Nephron (organoid): ENCODE results near the gene KDM4D.

ENCODE experiments used
- H3K27ac Mint-ChIP-seq, 3 experiments: 2 replicates each; pipeline ENCODE4 v1.8.0; 2020; ENCODE audit warnings: mixed read lengths in 3 of 3, mild to moderate bottlenecking in 2 of 3, moderate library complexity in 1 of 3
- H3K27me3 Mint-ChIP-seq: 2 replicates; pipeline ENCODE4 v1.8.0; 2021; ENCODE audit warnings: low read depth, mild to moderate bottlenecking, moderate library complexity, mixed read lengths
- H3K36me3 Mint-ChIP-seq: 2 replicates; pipeline ENCODE4 v1.8.0; 2020; ENCODE audit warnings: low read depth, mixed read lengths
- H3K4me1 Mint-ChIP-seq: 2 replicates; pipeline ENCODE4 v1.8.0; 2020; ENCODE audit warnings: mixed read lengths
- H3K4me3 Mint-ChIP-seq, 3 experiments: 2 replicates each; pipeline ENCODE4 v1.8.0; 2020; ENCODE audit warnings: mild to moderate bottlenecking in 3 of 3, mixed read lengths in 3 of 3, moderate library complexity in 2 of 3
- H3K9me3 Mint-ChIP-seq: 2 replicates; pipeline ENCODE4 v1.8.0; 2020; ENCODE audit warnings: mixed read lengths
- CTCF ChIP-seq, 3 experiments: fragments of 200-600 bp; sonication (generic); IDR thresholded peaks; one replicate each; pipeline ENCODE4 v1.5.0; 2021; ENCODE audit warnings: antibody characterized with exemption in 3 of 3; ENCODE audit not compliant: unreplicated experiment in 3 of 3

Gene KDM4D

DNA sequence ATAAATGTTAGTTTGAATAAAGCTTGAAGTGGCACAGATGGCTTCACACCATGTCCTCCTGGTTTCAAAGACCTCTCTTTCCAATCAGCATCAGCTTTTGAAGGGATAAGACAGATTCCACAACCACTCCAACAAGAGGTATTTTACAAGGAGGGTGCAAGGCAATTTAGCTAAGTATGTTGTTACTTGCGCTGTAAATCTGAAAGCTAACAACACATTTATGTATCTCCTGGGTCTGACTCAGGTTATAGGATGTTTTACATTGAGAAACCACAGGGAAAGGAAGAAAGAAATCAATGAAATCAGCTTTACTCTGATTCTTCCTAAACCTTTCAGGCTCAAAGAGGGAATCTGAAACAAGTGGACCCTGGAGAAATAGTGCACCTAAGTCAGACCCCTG lies 12.3 kb upstream of the KDM4D start:
- Mint-ChIP-seq H3K9me3 (no peaks in the 10 kb centered on the region), H3K27ac (no peak overlapping the region)
- no peak for TF ChIP-seq CTCF (IDR thresholded peaks at IDR 0.05; ENCODE audit: unreplicated experiment in 3 of 3)

DNA sequence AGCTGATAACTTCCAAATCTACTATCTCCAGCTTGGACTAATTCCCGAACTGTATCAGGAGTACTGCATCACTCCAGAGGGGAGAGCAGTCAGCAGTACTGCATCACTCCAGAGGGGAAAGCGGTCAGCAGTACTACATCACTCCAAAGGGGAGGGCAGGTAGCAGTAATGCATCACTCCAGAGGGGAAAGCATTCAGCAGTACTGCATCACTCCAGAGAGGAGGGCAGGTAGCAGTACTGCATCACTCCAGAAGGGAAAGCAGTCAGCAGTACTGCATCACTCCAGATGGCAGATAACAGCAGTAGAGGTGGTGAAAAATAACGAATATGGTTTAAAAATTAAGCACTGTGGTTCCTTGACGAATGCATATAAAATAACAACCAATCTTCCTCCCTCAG lies 8.6 kb upstream of the KDM4D start:
- Mint-ChIP-seq H3K36me3 (peaks cover 78% of the 10 kb centered on the region), H3K27ac (no peak overlapping the region), H3K4me1 (no peaks in the 10 kb centered on the region), H3K4me3 (no peak overlapping the region), H3K9me3 (no peaks in the 10 kb centered on the region), H3K27me3 (no peaks in the 10 kb centered on the region)
- TF ChIP-seq CTCF (IDR thresholded peaks at IDR 0.05; ENCODE audit: unreplicated experiment in 3 of 3): no peak

More for the DNA sequence above, 12.3 kb upstream of the KDM4D start:
- H3K4me1 Mint-ChIP-seq: no peaks in the 10 kb centered on the region
- no peak overlapping the region for H3K4me3 Mint-ChIP-seq
- H3K27me3 Mint-ChIP-seq: no peaks in the 10 kb centered on the region
- peaks cover 59% of the 10 kb centered on the region for H3K36me3 Mint-ChIP-seq

DNA sequence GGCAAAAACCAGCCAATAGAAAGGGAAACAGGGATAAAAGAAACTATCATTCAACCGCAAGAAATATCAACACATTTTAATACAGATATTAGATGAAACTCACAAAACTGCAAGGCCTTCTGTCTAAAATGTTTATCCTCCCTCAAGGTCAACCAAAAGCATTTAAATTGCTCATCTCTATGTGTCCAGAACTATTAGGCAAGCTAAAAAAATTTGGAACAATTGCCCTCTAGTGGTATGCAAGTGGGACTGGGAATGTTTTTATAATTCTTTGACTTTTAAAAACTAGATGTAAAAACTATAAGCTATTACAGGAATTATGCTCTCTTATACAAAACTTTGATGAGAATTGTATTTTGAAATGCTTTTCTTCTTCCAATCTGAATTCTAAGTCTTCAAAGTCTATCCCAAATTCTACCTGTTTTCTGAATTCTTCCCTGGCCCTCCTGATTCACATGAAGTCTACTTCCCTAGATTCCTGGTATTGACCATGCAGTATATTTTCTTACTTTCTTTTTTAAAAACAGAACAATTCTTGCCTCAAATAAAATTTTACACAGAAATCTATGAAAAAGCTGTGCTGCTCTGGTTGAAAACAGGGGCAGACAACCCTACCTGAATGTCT lies 5.1 kb upstream of the KDM4D start:
- Mint-ChIP-seq H3K4me3 (no peak overlapping the region), H3K9me3 (no peaks in the 10 kb centered on the region), H3K27ac (no peak overlapping the region), H3K4me1 (peaks cover 4% of the 10 kb centered on the region), H3K36me3 (peaks cover 76% of the 10 kb centered on the region), H3K27me3 (no peaks in the 10 kb centered on the region)
- peak; percentile 57 to 62 (median 60) for TF ChIP-seq CTCF (IDR thresholded peaks at IDR 0.05; ENCODE audit: unreplicated experiment in 3 of 3)

- Mint-ChIP-seq H3K4me3 (peak overlapping the region; percentile 95 to 98 (median 96)), H3K27ac (peak overlapping the region in 2 of 3 experiments; percentile 94 to 95), H3K27me3 (no peaks in the 10 kb centered on the region), H3K9me3 (no peaks in the 10 kb centered on the region), H3K4me1 (peaks cover 16% of the 10 kb centered on the region), H3K36me3 (peaks cover 42% of the 10 kb centered on the region)
- TF ChIP-seq CTCF (IDR thresholded peaks at IDR 0.05; ENCODE audit: unreplicated experiment in 3 of 3): no peak
Measured at GRCh38 chr11:94972700-94973098, 810 bp upstream of the KDM4D start.

DNA sequence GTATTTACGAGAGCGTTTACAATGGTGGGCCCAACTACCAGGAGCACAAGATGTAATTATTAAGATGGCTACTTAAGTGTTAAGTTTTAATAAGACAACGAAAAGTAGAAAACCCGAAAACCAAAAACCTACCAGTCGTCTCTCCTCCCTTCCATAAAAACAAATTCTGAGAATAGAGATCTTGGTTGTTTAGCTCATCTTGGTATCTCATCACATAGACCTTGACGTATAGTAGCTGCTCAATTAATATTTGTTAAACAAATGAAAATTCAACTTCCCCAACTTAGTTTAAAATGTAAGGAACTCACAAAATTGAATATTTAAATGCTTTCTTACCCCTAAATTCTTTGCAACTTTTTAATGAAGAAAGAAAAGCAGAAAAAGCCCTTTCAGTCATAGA lies 669 bp downstream of the KDM4D start:
- TF ChIP-seq CTCF (IDR thresholded peaks at IDR 0.05; ENCODE audit: unreplicated experiment in 3 of 3): no peak
- Mint-ChIP-seq H3K27ac (peak overlapping the region; percentile 83 to 95 (median 94)), H3K36me3 (peaks cover 30% of the 10 kb centered on the region), H3K4me1 (peaks cover 16% of the 10 kb centered on the region), H3K27me3 (no peaks in the 10 kb centered on the region), H3K4me3 (peak overlapping the region; percentile 95 to 98 (median 96)), H3K9me3 (no peaks in the 10 kb centered on the region)

DNA sequence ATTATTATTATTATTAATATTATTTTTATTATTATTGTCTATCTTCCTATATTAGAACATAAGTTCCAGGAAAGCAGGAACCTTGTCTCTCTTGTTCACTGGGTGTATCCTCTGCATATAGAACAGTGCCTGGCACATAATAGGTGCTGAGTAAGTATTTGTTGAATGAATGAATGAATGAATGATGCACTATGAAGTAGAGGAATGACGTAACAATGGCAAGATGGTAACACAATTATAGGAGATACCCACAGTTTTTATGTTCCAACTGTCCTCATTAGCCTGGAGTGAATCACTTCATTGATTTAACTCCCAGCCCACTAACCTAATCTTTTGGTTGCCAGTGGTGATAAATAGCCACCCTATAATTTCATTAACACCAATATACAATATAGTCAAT lies 2.1 kb downstream of the KDM4D start:
- no peak for TF ChIP-seq CTCF (IDR thresholded peaks at IDR 0.05; ENCODE audit: unreplicated experiment in 3 of 3)
- H3K9me3 Mint-ChIP-seq: no peaks in the 10 kb centered on the region
- H3K4me3 Mint-ChIP-seq: peak overlapping the region; percentile 43 to 96 (median 95)
- peaks cover 16% of the 10 kb centered on the region for H3K4me1 Mint-ChIP-seq
- peaks cover 16% of the 10 kb centered on the region for H3K36me3 Mint-ChIP-seq
- no peak overlapping the region for H3K27ac Mint-ChIP-seq
- no peaks in the 10 kb centered on the region for H3K27me3 Mint-ChIP-seq
